GM19438 (cell line): Measurements from ENCODE around the gene PARD3.

ENCODE experiments used
- ATAC-seq: cut with Tn5 transposase; IDR thresholded peaks from one replicate; pipeline ENCODE4 v1.9.1; 2021; ENCODE audit warnings: low read depth; ENCODE audit not compliant: unreplicated experiment

PARD3 gene

DNA sequence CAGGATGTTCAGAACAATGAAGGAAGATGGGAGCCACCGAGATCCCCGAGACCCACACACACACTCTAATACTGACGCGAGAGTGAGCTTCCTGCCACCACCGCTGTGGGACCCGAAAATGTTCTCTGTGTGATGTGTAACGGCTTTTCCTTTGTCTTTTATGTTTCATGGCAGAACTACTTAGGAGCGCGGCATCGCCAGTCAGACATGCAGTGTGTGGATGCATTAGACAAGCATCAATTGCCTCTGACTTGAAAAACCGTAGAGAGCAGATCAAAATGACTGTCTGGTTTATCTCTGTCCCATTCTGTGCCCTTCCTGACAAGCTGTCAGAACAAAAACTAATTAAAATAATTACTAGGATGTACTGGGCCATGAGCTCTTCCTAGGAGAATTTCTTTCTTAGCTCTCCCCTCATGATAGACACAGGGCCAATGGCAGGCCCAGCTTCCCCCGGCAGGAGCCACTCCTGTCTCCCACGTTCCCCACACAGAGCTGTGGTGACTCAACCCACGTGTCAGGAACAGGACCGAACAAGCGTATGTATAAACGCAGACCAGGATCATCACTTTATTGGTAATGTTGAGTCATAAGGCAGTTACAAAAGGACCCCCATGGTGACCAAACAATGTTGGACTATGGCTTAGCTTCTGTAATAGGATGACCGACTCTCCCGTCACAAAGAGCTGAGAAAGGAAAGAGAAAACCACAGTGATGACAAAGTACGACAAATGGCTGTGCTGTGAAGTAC lies 705.0 kb downstream of the PARD3 start:
- no peak for ATAC-seq

DNA sequence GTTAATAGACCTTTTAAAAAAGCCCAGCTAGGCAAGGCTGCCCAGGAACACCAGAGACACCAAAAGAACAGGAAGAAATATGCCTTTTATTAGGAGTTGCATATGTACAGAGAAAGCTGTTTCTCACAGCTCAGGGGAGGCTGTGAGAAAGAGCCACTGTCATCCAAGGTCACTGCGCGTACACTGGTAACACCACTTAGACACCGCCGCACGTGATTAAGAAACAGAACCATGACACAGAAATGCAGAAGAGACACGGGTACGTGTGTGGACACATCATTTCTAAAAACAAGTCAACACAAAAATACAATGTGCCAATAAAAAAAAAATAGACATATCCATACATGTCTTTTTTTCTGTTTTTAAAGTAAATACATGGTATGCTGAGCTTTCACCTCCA lies 705.6 kb downstream of the PARD3 start:
- ATAC-seq, result no peak

DNA sequence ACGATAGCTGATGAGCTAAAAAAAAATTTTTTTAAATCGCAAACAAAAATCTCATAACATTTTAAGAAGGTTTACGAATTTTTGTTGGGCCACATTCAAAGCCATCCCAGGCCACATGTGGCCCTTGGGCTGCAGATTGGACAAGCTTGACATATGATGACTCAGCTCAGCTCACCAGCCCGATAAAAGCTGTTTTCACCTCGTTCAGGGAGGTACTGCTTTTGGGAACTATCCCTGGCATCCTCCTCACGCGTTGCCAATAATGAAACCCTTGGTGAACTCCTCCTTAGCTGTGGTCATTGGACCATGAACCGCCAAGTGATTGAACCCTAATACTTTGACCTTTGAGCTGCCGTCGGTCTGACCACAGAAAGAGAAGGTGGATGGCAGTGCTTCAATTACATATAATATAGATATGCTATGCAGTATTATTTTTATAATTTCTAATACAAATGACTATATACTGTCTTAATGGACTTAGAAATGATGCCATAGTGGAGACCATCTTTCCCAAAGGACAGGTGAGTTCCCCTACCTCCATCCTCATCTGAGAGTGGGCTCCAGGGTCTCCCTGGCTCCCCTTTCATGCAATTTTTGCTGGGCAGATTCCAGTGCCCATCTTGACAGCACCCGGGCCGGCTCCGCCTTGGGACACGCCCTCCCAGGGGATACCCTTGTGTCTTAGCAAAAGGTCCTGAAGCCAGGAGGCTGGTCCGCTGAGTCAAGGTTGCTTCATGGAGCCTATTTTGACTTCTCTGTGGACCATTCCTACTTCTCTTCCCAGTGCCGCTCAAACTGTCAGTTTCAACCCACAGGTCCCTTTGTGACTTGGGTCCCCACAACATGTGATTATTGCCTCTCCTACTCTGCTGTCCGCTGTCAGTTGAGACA lies 707.2 kb downstream of the PARD3 start:
- no peak for ATAC-seq

DNA sequence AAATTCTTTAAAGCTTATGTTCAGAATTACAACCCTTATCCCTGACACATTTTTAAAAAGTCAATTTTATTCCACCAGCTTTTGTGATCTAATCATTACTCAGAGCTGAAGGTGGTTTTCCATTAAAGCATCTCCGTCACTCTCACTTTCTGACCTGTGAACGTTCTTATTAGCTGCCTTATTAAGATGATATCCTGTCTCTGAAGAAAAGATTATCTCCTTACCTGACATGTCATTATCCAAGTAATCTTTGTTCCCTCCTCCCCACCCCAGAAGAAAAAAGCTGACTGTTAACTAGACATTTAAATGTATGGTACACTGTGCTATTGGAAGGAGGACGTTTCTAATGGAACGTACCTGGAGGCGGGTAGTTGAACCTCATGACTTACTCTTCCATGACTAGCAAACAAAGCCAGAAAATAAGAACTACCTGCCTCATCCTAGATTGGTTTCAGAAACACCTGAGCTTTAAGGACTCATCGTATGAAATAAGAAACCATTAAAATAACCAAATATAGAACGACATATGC lies 708.7 kb downstream of the PARD3 start:
- no peak for ATAC-seq

DNA sequence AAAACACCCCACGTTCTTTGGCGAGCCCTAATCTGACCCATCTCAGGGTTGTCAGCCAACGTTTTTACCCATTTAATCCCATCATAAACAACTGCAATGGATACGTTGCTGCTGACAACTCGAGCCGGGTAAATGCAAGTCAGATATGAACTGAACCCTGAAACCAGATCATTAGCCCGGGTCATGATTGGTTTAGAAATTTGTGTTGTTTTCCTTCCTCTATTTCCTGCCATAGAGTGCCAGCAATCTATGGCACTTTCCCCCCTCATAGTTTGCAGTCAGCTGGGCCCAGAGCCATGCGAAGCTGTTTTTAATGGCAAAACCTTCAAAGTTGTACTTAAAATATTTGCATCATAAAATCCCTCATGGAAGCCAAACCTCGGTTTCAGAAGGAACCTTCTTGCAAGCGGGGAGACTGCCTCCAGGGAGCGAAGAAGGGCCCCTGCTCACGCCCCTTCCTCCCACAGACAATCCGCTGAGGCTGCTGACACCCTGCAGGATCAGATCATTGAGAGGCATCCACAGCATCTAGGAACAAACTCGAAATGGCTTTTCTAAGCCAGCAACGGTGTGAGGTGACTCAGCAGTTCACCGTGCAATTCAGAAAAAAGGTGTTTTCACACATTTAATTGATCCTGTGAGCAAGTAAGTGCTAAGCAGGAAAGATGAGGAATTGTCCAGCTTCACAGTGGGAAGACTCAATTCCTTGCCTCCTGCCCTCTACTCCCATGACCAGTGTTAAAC lies 710.1 kb downstream of the PARD3 start:
- no peak for ATAC-seq

DNA sequence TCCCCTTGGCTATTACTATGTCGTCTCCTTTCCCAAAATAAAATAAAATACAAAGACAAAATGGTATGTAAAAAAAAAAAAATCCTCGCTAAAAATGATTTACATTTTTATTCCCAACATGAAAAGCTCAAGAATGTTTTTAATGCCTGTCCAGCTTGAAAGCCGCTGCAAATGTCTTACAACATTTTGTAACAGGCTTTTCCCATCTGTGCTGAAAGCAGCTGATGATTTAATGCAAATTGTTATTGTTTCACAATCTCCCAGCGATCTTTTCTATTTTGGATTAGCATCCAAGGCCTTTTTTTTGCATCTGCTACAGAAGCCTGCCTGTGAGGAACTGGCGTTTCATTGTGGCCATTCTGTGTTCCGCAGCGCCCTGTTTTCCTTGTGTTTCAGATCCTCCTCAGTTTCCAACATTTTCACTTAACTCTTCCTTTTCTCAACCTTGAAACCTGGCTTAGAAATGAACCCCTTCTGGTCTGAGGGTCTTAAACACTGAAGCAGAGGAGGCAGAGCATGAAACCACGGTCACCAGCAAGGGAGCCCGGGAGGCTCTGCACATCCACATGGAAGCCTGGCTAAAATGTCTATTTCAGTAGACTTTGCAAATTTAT lies 712.1 kb downstream of the PARD3 start:
- ATAC-seq, result no peak

DNA sequence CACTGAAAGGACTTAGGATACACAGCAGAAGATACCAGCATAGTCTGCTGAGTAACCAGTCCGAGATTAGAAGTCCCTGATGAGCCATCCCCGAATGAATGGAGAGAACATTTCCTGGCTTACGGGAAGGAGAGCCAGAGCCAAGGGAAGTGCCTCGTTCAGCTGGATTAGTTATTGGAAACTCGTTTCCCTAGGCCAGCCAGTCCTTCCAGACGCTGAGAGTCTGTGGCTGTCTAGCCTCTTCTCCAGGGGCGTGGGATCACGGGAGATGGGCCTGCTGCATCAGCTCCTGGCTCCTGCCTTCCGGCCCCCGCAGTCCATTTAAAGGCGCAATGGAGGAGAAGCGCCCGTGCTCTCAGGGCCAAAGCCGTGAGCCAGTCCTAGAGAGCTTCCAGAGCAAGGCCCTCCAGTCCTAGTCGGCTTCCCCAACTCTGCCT lies 712.8 kb downstream of the PARD3 start:
- no peak for ATAC-seq

DNA sequence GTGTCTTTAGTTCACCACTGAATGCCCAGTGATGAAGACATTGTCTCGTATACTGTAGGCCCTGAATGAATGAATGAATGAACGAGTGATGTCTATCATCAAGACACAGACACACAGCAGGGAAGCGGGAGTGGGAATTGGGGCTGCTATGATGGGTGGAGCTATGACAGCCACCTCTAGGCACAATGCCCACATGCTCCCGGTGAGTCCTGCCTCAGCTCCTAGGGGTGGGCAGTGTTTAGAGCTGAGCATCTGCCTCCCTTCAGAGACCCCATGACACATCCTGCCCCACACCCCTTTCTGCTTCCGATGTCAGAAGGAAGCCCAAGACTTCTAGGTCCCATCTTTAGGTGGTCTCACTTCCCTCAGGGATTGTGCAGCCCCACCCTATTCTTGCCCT lies 714.1 kb downstream of the PARD3 start:
- no peak for ATAC-seq

DNA sequence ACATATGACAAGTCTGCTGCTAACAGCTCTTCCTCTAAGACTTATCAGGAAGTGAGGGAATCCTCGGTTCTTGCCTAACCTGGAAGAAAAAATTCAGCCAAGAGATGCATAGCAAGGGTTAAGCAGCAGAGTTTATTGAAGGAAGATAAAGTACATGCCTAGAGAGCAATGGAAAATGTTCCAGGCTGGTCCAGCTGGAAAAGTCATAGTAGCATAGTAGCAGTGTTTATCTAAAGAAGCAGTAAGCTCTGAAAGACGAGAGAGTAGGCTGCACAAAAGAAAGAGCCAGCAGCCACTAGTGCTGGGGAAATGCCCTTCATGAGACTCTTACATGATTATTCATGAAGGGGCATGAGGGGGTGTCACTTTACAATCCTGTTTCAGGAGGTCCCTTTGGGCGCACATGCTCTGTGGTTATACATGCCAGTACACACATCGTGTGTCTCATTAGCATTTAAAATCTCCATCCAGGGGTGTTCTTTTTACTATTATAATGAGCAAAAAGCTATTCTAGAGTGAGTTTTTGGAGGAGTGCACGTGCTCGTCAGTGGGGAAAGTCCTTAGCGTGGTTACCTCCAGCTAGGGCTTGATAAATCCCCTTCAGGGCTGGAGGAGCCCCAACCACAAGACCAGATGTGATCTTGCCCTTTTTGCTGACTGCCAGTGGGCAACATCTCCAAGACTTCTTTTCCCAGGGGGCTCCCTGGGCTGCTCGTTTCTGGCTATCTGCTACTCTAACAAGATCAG lies 716.1 kb downstream of the PARD3 start:
- no peak for ATAC-seq

DNA sequence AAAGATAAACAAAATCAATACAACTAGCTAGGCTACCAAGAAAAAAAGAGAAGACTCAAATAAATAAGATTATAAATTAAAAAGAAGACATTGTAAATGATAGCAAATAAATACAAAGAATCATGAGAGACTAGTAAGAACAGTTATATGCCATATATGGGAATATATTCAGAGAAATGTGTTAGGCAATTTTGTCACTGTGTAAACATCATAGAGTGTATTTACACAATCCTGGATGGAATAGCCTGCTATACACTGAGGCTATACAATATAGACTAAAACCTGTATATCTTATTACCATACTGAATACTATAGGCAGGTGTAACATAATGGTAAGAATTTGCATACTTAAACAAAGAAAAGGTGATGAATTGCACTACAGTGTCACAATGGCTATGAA lies 717.4 kb downstream of the PARD3 start:
- ATAC-seq, result no peak

DNA sequence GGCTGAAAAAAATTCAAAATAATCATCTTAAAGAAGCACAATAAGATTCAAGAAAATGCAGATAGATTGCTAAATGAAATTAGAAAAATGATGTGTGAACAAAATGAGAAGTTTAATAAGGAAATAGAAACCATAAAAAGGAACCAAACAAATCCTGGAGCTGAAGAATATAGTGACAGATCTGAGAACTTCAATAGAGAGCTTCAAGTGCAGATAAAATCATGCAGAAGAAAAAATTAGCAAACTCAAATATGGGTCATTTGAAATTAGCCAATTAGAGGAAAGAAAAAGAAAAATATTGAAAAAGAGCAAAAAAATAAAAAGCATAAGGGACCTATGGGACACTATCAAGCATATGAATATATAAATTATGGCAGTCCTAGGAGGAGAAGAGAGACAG lies 720.1 kb downstream of the PARD3 start:
- ATAC-seq, result no peak

DNA sequence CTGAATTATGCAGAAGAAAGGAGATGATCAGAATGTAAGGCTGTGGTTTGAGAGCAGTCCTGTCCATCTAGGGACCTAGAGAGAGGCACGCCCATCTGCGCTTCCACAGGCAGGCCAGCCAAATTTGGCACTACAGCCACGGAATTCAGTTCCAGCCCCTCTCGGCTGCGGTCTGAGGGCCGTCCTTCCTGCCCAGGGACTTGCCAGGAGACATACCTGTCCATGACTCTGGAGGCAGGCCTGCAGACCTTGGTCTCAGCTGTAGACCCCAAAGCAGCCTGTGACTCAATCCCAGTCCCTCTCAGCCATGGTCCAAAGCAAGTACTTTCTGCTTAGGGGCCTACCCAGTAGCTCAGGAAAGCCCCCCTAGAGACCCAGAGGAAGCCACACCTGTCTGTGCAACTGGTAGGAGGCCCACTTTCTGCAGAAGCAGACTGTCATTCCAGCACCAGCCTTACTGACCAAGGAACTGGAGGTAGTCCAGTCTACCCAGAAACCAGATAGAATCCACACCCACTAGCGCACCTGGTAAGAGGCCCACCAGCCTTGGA lies 720.9 kb downstream of the PARD3 start:
- no peak for ATAC-seq

DNA sequence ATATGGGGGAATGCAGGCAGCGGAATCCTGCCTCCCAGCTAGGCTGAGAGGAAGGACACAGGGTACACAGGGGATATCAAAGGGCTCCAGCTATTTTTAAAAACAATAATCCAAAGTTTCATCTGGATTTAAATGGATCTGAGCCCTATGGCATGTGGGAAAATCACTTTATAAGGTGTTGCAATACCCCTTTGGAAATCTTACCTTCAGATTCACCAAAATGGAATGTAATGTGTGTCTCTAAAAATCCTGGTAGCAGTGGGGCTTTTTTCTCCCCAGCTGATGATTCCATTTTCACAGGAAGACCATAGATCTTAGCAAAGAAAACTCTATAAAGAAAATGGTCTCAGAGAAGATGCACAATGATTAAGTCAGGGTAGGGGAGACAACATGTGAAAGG lies 722.2 kb downstream of the PARD3 start:
- no peak for ATAC-seq

DNA sequence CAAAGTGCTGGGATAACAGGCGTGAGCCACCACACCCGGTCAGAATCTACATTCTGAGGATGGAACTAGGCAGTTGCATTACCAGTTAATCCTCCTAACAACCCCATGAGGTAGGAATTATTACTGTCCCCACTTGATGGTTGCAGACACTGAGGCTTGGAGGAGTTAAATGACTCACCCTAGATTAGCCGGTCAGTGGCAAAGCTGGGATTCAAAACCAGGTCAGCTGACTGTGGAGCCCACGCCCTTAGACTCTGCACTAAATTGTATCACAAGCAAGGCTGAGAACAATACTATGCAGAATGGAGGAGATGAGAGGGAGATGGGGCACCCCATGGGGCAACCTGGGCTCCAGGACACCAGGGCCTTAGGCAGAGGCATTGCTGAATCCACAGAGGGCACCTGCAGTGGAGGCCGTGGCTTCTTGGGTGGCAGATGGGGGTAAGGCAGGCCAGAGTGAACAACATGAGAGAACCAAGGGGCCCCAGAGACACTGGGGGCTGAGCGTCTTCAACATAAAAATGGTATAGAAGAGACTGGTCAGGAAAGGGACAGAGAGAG lies 723.4 kb downstream of the PARD3 start:
- ATAC-seq, result no peak

DNA sequence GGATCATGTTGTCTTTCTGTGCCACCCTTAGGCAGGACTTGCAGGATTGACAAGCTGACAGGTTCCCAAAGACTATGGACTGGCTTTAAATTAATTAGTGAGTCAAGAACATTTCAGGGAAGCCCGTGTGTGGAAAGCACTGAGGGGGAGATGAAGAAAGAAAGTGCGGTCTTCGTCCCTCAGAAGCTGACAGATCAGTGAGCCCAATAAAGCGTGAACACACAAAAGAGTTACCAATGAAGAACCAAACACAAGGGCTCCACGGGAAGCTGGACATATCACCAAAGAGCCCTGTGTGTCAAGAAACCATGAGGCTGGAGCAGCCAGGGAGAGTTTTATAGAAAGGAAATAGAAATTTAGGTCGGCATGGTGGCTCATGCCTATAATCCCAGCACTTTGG lies 725.8 kb downstream of the PARD3 start:
- no peak for ATAC-seq

DNA sequence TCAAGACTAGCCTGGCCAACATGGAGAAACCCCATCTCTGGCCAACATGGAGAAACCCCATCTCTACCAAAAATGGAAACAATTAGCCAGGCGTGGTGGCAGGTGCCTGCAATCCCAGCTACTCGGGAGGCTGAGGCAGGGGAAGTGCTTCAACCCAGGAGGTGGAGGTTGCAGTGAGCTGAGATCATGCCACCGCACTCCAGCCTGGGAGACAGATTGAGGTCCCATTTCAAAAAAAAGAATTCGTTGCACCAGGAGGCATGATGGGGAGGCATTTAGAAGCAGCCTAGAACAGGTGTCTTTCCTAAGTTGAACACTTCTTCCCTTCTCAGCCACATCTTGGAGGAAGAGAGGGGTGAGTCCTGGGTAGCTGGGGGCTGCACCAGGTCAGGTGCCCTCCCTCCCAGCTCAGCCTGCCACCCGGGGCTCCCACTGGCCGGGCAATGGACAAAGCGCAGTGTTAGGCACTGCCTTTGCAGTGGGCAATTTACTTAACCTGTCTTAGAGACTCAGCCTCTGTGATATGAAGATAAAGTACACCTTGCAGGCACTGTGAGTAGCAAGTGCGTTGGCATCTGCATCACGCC lies 726.8 kb downstream of the PARD3 start:
- ATAC-seq, result no peak

DNA sequence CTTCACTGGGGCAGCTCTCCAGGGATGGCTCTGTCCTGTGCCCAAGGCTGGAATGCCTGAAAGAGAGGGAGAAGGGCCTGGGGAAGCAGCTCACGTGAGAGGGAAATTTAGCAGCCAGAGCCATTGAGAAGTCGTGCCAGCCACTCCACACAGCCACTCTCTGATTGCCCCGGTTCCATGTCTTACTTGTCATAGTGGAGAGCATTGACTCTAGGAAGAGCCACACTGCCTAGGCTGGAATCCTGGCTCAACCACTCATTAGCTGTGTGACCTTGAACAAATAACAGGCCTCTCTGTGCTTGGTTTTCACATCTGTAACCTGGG lies 728.0 kb downstream of the PARD3 start:
- no peak for ATAC-seq

DNA sequence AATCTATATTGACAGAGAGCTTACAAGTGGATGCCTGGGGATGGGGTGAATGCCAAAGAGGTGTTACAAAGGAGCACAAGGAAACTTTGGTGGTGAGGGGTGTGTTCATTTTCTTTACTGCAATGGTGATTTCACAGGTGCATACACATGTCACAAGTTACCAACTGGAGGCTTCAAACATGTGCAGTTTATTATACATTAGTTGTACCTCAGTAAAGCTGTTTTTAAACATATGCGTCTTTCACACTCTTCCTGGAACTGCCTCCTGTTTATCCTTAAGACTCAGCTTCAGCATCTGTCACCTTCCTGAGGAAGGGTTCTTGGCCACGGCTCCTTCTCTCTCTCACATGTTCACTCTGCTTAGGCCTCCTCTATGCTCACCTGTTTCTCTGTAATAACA lies 731.5 kb downstream of the PARD3 start:
- no peak for ATAC-seq

DNA sequence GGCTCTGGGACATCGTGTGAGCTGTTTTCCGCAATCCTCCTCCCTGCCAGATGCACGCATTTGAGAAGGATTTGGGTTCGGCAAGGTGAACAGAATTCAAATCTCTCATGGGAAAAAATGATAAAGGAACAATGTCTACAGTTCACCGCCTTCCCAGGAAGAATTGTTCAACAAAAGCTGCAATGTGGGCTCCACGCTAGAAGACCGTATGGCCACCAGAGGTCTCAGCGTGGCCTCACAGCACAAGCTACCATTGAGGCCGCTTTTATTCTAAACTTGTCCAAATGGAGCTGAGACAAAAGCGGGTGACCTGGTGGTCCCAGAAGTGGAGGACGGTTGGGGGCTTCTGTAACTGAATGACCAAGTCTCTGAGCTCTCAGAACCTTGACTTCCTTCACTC lies 733.1 kb downstream of the PARD3 start:
- no peak for ATAC-seq
